AML-193 (cell line): Measurements from ENCODE around the gene UBTD2.
"Not testable (repeated sequence)": the region's sequence is repeated elsewhere in the genome, so short reads cannot be mapped to it uniquely, and the experiment has no call there.

Source experiments
- DNase-seq, 2 experiments: peaks; one replicate each; lab custom pipeline; 2025; lab: John Stamatoyannopoulos, UW

Gene UBTD2

DNA sequence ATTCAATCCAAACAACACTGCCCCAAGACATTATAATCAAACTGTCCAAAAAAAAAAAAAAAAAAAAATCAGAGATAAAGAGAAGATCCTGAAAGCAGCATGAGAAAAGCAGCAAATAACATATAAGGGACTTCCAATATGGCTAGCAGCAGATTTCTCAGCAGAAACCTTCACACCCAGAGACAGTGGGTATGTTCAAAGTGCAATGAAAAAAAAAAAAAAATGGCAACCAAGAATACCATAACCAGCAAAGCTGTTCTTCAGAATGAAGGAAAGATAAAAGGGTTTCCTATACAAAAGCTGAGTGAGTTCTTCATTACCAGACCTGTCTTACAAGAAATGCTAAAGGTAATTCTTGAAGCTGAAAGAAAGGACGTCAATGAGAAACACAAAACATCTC, 32.1 kb downstream of the UBTD2 start:
- DNase-seq, result no peak

DNA sequence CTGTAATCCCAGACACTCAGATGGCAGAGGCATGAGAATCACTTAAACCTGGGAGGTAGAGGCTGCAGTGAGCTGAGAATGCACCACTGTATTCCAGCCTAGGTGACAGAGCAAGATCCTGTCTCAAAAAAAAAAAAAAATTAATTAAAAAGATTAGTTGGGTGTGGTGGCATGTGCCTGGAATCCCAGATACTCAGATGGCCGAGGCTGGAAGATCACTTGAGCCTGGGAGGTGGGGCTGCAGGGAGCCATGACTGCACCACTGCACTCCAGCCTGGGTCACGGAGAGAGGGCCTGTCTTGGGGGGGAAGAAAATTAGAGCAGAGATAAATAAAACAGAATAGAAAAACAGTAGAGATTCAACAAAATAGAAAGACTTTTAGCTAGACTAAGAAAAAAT, 34.9 kb downstream of the UBTD2 start:
- no peak for DNase-seq

GRCh38 chr5:172245703-172246125, 37.9 kb downstream of the UBTD2 start:
- DNase-seq, result no peak

GRCh38 chr5:172245046-172245445, 38.5 kb downstream of the UBTD2 start:
- no peak for DNase-seq

DNA sequence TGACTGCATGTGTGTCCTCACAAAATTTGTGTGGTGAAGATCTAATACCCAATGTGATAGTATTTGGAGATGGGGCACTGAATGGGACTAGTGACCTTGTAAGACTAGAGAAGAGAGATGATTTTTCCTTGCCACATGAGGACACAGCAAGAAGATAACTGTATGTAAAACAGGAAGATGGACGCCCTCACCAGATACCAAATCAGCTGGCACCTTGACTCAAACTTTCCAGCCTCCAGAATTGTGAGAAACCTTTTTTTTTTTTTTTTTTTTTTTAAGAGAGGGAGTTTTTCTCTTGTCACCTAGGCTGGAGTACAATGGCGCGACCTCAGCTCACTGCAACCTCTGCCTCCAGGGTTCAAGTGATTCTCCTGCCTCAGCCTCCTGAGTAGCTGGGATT, 40.3 kb downstream of the UBTD2 start:
- DNase-seq, result no peak

GRCh38 chr5:172238334-172238733, 45.2 kb downstream of the UBTD2 start:
- DNase-seq, result no peak

DNA sequence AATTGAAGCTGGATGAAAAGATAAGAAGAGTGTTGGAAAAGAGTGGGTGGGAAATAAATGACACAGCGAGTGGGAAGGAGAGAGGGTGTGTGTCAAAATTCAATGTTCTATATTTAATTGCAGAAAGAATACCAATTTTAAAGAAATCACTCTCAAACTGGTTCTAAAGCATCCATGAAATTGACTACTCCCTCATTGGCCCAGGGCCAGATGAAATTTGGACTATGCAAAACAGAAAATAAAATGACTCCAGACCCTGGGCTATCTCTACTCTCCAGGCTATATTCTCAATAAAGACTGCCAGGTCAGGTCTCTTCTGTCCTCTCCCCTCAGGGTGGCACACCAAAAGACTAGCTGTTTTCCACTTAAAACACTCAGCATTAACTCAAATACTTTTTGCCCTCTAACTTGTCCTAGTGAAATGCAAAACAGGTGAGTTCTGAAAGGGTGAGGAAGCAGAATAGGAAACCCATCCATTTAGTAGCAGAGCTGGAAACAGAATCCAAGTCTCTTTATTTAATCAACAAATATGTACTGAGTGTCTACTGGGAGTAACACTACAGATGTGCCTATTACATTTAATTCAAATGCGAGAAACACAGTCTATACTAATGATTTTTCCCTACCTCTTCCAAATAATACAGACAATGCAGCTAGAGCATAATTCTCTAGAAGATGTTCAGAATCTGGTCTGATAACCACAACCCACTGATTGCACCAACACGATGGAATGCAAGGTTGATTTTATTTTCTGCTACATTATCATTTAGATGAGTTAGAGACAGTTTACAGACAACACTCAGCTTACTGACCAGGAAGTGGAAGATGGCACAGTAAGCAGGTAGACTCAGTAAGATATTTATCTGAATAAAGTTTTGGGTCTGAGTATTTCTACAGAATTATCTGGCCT, 47.5 kb downstream of the UBTD2 start:
- DNase-seq, result no peak

GRCh38 chr5:172235132-172235780, 48.3 kb downstream of the UBTD2 start:
- DNase-seq, result peak; percentile 6 to 42

GRCh38 chr5:172234031-172234430, 49.5 kb downstream of the UBTD2 start:
- no peak for DNase-seq

DNA sequence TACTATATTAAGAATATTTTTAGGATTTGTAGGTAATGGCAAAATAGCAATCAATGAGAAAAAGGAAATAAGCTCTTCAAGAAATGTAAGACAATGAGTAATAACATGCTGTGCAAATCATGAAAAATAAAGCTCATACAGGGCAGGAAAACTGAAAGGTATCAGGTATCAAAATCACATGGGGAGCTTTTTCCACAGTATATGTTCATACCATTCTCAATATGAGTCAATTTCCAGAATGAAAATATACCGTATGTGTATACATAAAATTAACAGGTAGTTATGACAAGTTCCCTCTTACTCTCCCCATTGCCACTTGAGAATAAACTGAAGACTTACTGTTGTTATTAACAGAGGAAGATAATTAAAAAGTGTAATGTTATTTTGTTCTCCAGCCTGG, 53.7 kb downstream of the UBTD2 start:
- DNase-seq, result no peak

- no peak for DNase-seq
Measured at GRCh38 chr5:172224996-172225395, 58.6 kb downstream of the UBTD2 start.

DNA sequence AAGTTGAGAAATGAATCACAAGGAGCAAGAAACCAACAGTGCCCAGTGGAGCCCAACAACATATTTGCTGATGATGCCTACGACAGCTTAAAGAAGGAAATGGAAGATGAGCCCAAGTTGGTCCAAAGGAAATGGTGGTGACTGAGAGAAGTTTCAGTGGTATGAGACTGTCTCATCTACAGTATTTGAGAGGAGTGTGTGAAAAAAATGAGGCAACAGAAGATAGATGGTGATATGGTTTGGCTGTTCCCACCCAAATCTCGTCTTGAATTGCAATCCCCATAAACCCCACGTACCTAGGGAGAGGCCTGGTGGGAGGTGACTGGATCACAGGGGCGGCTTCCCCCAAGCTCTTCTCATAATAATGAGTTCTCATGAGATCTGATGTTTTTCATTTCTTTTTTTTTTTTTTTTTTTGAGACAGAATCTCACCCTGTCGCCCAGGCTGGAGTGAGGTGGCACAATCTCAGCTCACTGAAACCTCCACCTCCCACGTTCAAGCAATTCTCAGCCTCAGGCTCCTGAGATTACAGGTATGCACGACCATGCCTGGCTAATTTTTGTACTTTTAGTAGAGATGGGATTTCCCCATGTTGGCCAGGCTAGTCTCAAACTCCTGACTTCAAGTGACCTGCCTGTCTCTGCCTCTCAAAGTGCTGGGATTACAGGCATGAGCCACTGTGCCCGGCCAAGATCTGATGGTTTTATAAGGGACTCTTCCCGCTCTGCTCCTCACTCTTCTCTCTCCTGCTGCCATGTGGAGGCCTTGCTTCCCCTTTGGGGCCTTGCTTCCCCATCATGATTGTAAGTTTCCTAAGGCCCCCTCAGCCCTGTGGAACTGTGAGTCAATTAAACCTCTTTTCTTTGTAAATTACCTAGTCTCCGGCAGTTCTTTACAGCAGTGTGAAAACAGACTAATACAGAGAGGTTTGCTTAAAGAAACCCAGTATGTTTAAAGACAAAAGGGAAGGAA, 59.4 kb downstream of the UBTD2 start:
- DNase-seq, result no peak

GRCh38 chr5:172219296-172219695, 64.3 kb downstream of the UBTD2 start:
- DNase-seq, result no peak

DNA sequence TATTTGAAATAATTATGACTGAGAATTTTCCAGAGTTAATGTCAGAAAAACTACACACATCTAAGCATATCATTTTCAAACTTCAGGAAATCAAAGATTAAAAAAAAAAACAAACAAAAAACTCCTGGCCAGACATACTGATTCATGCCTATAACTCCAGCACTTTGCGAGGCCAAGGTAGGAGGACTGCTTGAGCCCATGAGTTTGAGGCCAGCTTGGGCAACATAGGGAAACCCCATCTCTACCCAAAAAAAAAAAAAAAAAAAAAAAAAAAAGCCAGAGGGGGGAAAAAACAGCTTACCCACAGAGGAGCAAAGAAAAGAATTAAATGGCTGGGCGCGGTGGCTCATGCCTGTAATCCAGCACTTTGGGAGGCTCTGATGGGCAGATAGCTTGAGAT, 67.2 kb downstream of the UBTD2 start:
- DNase-seq, result no peak

DNA sequence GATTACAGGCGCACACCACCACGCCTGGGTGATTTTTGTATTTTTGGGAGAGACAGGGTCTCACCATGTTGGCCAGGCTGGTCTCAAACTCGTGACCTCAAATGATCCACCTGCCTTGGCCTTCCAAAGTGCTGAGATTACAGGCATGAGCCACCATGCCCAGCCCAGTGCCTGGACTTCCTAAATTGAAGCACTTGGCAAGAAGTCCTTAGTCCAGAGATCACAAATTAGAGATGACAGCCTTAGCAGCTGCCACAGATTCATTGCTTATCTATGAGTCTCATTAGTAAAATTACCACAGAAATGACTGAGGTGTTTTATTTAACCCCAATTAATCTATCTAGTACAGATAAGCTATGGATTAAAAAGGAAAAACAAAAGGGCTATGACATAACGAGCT, 70.4 kb downstream of the UBTD2 start:
- DNase-seq, result no peak

DNA sequence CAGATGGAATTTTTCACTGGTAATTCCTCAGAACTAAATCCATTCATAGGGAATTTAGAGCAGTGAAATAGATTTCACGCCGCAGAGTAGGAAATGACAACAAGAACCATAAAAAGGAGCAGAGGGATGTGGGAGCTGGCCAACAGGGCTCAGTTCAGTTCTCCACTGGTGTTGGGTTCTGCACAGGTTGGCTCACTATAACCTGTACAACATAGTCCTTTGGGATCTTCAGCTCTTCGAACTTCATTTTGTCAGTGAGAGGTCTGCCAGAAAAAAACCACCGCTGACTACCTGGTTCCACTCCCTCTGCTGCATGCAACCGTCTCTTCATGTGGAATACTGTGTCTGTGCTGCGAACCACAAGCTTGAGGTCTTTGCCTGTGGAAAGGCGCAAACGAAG, 71.9 kb downstream of the UBTD2 start:
- no peak for DNase-seq

- no peak for DNase-seq
Measured at GRCh38 chr5:172209714-172210113, 73.8 kb downstream of the UBTD2 start.

DNA sequence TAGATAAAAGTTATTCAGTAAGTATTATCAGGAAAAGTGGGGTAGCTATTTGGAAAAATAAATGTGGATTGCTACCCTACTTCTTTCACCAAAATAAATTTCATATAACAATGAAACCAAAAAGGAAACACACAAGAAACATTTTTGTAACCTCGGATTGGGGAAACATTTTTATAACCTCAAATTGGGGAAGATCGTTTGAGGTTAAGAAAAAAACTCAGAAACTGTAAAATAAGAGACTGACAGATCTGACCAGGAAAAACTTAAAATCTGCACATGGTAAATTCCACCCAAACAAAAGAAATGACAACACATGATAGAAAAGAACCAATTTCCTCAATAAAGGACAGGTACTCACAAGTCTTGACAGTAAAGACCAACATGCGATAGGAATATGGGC, 76.1 kb downstream of the UBTD2 start:
- peak; percentile 10 to 26 for DNase-seq

- DNase-seq, result not testable (repeated sequence)
Measured at GRCh38 chr5:172205984-172206383, 77.6 kb downstream of the UBTD2 start.

- no peak for DNase-seq
Measured at GRCh38 chr5:172200476-172200875, 83.1 kb downstream of the UBTD2 start.

GRCh38 chr5:172199446-172199845, 84.1 kb downstream of the UBTD2 start:
- DNase-seq, result no peak

- not testable (repeated sequence) for DNase-seq
Measured at GRCh38 chr5:172197775-172198174, 85.8 kb downstream of the UBTD2 start.
